ENCODE data around the gene TMEM74B. TPM values are rescaled to one million over a fixed set of nuclear protein-coding genes. Genes with fewer than 3 reads are reported as not detected.

The TMEM74B gene
- total and polyA plus RNA-seq, 3 experiments from 2014 or later, result 0.18 TPM; not detected in 2

- Mint-ChIP-seq H3K27ac (peak overlapping the region in 2 of 8 donors; percentile 18 to 28), H3K27me3 (no peaks in the 10 kb centered on the region), H3K4me1 (no peaks in the 10 kb centered on the region), H3K9me3 (no peaks in the 10 kb centered on the region), H3K4me3 (no peak overlapping the region), H3K36me3 (peaks cover 42 to 96% (median 49%) of the 10 kb centered on the region in 3 donors)
- Histone ChIP-seq H3K27ac (ENCODE audit: low read depth, low read length) (no peak overlapping the region), H3K9me3 (ENCODE audit: low read length) (no peaks in the 10 kb centered on the region), H3K4me1 (ENCODE audit: insufficient read depth, low read length) (no peaks in the 10 kb centered on the region), H3K36me3 (ENCODE audit: insufficient read depth, low read length) (peaks cover 51% of the 10 kb centered on the region), H3K4me3 (ENCODE audit: low read length) (no peak overlapping the region), H3K27me3 (ENCODE audit: insufficient read depth, low read length, poor library complexity, severe bottlenecking) (no peaks in the 10 kb centered on the region)
- no peak for DNase-seq
- CTCF ChIA-PET, result no interaction called here
- POLR2A ChIA-PET, result no interaction called here
These were observed 17.6 kb downstream of the TMEM74B start for GRCh38 chr20:1166948-1167720.

- Histone ChIP-seq H3K27ac (ENCODE audit: low read depth, low read length) (no peak overlapping the region), H3K9me3 (ENCODE audit: low read length) (no peaks in the 10 kb centered on the region), H3K4me3 (ENCODE audit: low read length) (no peak overlapping the region), H3K36me3 (ENCODE audit: insufficient read depth, low read length) (peaks cover 56% of the 10 kb centered on the region), H3K4me1 (ENCODE audit: insufficient read depth, low read length) (no peaks in the 10 kb centered on the region), H3K27me3 (ENCODE audit: insufficient read depth, low read length, poor library complexity, severe bottlenecking) (no peaks in the 10 kb centered on the region)
- Mint-ChIP-seq H3K4me3 (no peak overlapping the region), H3K27me3 (no peaks in the 10 kb centered on the region), H3K9me3 (no peaks in the 10 kb centered on the region), H3K36me3 (peaks cover 42 to 98% (median 50%) of the 10 kb centered on the region in 3 donors), H3K27ac (no peak overlapping the region), H3K4me1 (peaks cover 0 to under 1% (median 0%) of the 10 kb centered on the region in 3 donors)
- POLR2A ChIA-PET, result no interaction called here
- CTCF ChIA-PET, result no interaction called here
- no peak for DNase-seq
These were observed 18.8 kb downstream of the TMEM74B start for GRCh38 chr20:1165941-1166340.

DNA sequence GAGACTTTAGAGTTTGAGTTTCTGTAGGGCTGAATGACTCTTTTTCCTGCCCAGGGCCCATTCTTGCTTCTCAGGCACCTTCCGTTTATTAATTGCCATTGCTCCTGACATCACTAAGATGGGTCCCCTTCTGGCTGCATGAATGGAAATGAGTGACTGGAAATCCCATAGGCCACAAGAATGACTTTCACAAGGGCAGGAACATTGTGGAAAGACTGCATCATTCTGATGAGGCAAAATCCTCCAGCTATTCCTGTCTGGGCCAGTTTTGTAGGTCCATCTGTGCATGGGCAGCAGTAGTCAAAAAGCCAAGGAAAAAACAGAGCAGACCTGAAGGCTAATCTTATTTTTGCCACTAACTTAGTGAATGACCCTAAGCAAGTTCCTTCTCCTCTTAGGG, 19.3 kb downstream of the TMEM74B start:
- H3K4me1 Mint-ChIP-seq, result peaks cover 0 to 2% (median 0%) of the 10 kb centered on the region in 3 donors
- H3K27ac ChIP-seq (ENCODE audit: low read depth, low read length), result no peak overlapping the region
- no peaks in the 10 kb centered on the region for H3K9me3 Mint-ChIP-seq
- POLR2A ChIA-PET, result no interaction called here
- no peaks in the 10 kb centered on the region for H3K4me1 ChIP-seq (ENCODE audit: insufficient read depth, low read length)
- no peak for DNase-seq
- no peak overlapping the region for H3K4me3 Mint-ChIP-seq
- peaks cover 60% of the 10 kb centered on the region for H3K36me3 ChIP-seq (ENCODE audit: insufficient read depth, low read length)
- no peaks in the 10 kb centered on the region for H3K27me3 Mint-ChIP-seq
- peaks cover 43 to 98% (median 51%) of the 10 kb centered on the region in 3 donors for H3K36me3 Mint-ChIP-seq
- no peaks in the 10 kb centered on the region for H3K27me3 ChIP-seq (ENCODE audit: insufficient read depth, low read length, poor library complexity, severe bottlenecking)
- CTCF ChIA-PET, result no interaction called here
- no peaks in the 10 kb centered on the region for H3K9me3 ChIP-seq (ENCODE audit: low read length)
- H3K4me3 ChIP-seq (ENCODE audit: low read length), result no peak overlapping the region
- H3K27ac Mint-ChIP-seq, result peak overlapping the region in 1 of 8 donors; percentile 89

DNA sequence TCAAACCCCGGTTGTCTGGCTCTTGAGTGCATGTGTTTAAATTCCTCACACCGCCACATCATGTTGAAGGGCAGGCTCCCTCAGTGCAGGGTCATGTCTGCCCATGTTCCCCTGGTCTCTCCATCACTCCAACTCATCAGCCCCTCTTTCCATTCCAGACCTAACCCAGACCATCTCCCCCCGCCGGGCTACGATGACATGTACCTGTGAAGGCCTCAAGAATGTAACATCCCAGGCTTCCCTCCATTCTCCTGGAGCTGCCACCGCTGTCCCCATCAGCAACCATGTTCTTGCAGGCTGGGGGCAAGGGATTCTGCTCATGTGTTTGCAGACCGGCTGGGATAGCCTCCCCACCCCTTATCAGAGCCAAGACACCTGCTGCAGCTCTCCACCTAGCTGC, 19.9 kb downstream of the TMEM74B start:
- POLR2A ChIA-PET, result no interaction called here
- Histone ChIP-seq H3K4me1 (ENCODE audit: insufficient read depth, low read length) (no peaks in the 10 kb centered on the region), H3K9me3 (ENCODE audit: low read length) (no peaks in the 10 kb centered on the region), H3K36me3 (ENCODE audit: insufficient read depth, low read length) (peaks cover 56% of the 10 kb centered on the region), H3K4me3 (ENCODE audit: low read length) (no peak overlapping the region), H3K27me3 (ENCODE audit: insufficient read depth, low read length, poor library complexity, severe bottlenecking) (no peaks in the 10 kb centered on the region), H3K27ac (ENCODE audit: low read depth, low read length) (no peak overlapping the region)
- H3K27ac Mint-ChIP-seq, result no peak overlapping the region
- no peak for DNase-seq
- peaks cover 38 to 98% (median 50%) of the 10 kb centered on the region in 3 donors for H3K36me3 Mint-ChIP-seq
- CTCF ChIA-PET, result interaction anchor here (1.5 kb wide), 1 partner anchor 48 kb away, joined by 4 read pairs; no protein-coding TSS in a partner anchor
- no peak overlapping the region for H3K4me3 Mint-ChIP-seq
- no peaks in the 10 kb centered on the region for H3K27me3 Mint-ChIP-seq
- no peaks in the 10 kb centered on the region for H3K9me3 Mint-ChIP-seq
- peaks cover 0 to 2% (median 0%) of the 10 kb centered on the region in 3 donors for H3K4me1 Mint-ChIP-seq

GRCh38 chr20:1163653-1164052, 21.1 kb downstream of the TMEM74B start:
- ChIA-PET POLR2A (no interaction called here), CTCF (interaction anchor here (1.5 kb wide), 1 partner anchor 50 kb away, joined by 4 read pairs; no protein-coding TSS in a partner anchor)
- Histone ChIP-seq H3K4me3 (ENCODE audit: low read length) (no peak overlapping the region), H3K27me3 (ENCODE audit: insufficient read depth, low read length, poor library complexity, severe bottlenecking) (no peaks in the 10 kb centered on the region), H3K27ac (ENCODE audit: low read depth, low read length) (no peak overlapping the region), H3K9me3 (ENCODE audit: low read length) (no peaks in the 10 kb centered on the region), H3K36me3 (ENCODE audit: insufficient read depth, low read length) (peaks cover 54% of the 10 kb centered on the region), H3K4me1 (ENCODE audit: insufficient read depth, low read length) (no peaks in the 10 kb centered on the region)
- H3K4me3 Mint-ChIP-seq, result no peak overlapping the region
- no peaks in the 10 kb centered on the region for H3K27me3 Mint-ChIP-seq
- H3K4me1 Mint-ChIP-seq, result peaks cover 0 to 2% (median 0%) of the 10 kb centered on the region in 3 donors
- no peak for DNase-seq
- no peak overlapping the region for H3K27ac Mint-ChIP-seq
- H3K36me3 Mint-ChIP-seq, result peaks cover 33 to 90% (median 43%) of the 10 kb centered on the region in 3 donors
- no peaks in the 10 kb centered on the region for H3K9me3 Mint-ChIP-seq

GRCh38 chr20:1163105-1163504, 21.7 kb downstream of the TMEM74B start:
- Mint-ChIP-seq H3K36me3 (peaks cover 28 to 85% (median 38%) of the 10 kb centered on the region in 3 donors), H3K4me3 (no peak overlapping the region), H3K27me3 (no peaks in the 10 kb centered on the region), H3K9me3 (no peaks in the 10 kb centered on the region), H3K4me1 (peaks cover 0 to 2% (median 0%) of the 10 kb centered on the region in 3 donors), H3K27ac (no peak overlapping the region)
- Histone ChIP-seq H3K27me3 (ENCODE audit: insufficient read depth, low read length, poor library complexity, severe bottlenecking) (no peaks in the 10 kb centered on the region), H3K27ac (ENCODE audit: low read depth, low read length) (no peak overlapping the region), H3K36me3 (ENCODE audit: insufficient read depth, low read length) (peaks cover 50% of the 10 kb centered on the region), H3K4me3 (ENCODE audit: low read length) (no peak overlapping the region), H3K9me3 (ENCODE audit: low read length) (no peaks in the 10 kb centered on the region), H3K4me1 (ENCODE audit: insufficient read depth, low read length) (no peaks in the 10 kb centered on the region)
- ChIA-PET CTCF (interaction anchor here (1.5 kb wide), 1 partner anchor 50 kb away, joined by 4 read pairs; no protein-coding TSS in a partner anchor), POLR2A (no interaction called here)
- no peak for DNase-seq

GRCh38 chr20:1160991-1161390, 23.8 kb downstream of the TMEM74B start:
- CTCF ChIA-PET, result no interaction called here
- no peak overlapping the region for H3K27ac Mint-ChIP-seq
- peaks cover 0 to 3% (median 1%) of the 10 kb centered on the region in 5 donors for H3K9me3 Mint-ChIP-seq

GRCh38 chr20:1160496-1160895, 24.3 kb downstream of the TMEM74B start:
- peaks cover 0 to 5% (median 4%) of the 10 kb centered on the region in 5 donors for H3K9me3 Mint-ChIP-seq
- no peaks in the 10 kb centered on the region for H3K9me3 ChIP-seq (ENCODE audit: low read length)
- H3K36me3 ChIP-seq (ENCODE audit: insufficient read depth, low read length), result peaks cover 35% of the 10 kb centered on the region
- ChIA-PET CTCF (no interaction called here), POLR2A (no interaction called here)
- no peak overlapping the region for H3K27ac Mint-ChIP-seq
- H3K27me3 Mint-ChIP-seq, result no peaks in the 10 kb centered on the region
- no peak for DNase-seq
- H3K4me3 Mint-ChIP-seq, result no peak overlapping the region
- peaks cover 28 to 82% (median 36%) of the 10 kb centered on the region in 3 donors for H3K36me3 Mint-ChIP-seq
- H3K4me1 Mint-ChIP-seq, result peaks cover 0 to 2% (median 0%) of the 10 kb centered on the region in 3 donors
- H3K4me1 ChIP-seq (ENCODE audit: insufficient read depth, low read length), result no peaks in the 10 kb centered on the region
- no peaks in the 10 kb centered on the region for H3K27me3 ChIP-seq (ENCODE audit: insufficient read depth, low read length, poor library complexity, severe bottlenecking)
- H3K4me3 ChIP-seq (ENCODE audit: low read length), result no peak overlapping the region
- H3K27ac ChIP-seq (ENCODE audit: low read depth, low read length), result no peak overlapping the region

More at GRCh38 chr20:1160991-1161390, 23.8 kb downstream of the TMEM74B start:
- peaks cover 36% of the 10 kb centered on the region for H3K36me3 ChIP-seq (ENCODE audit: insufficient read depth, low read length)
- H3K27me3 ChIP-seq (ENCODE audit: insufficient read depth, low read length, poor library complexity, severe bottlenecking), result no peaks in the 10 kb centered on the region
- no peaks in the 10 kb centered on the region for H3K27me3 Mint-ChIP-seq
- DNase-seq, result no peak
- H3K27ac ChIP-seq (ENCODE audit: low read depth, low read length), result no peak overlapping the region
- H3K4me1 Mint-ChIP-seq, result peaks cover 0 to 2% (median 0%) of the 10 kb centered on the region in 3 donors
- H3K9me3 ChIP-seq (ENCODE audit: low read length), result no peaks in the 10 kb centered on the region
- no peak overlapping the region for H3K4me3 Mint-ChIP-seq
- no peaks in the 10 kb centered on the region for H3K4me1 ChIP-seq (ENCODE audit: insufficient read depth, low read length)
- no peak overlapping the region for H3K4me3 ChIP-seq (ENCODE audit: low read length)
- POLR2A ChIA-PET, result no interaction called here
- H3K36me3 Mint-ChIP-seq, result peaks cover 25 to 82% (median 32%) of the 10 kb centered on the region in 3 donors
